ENCODE results near the gene GP1BA.

The GP1BA gene

GRCh38 chr17:4931963-4932362 is at the start of gene GP1BA:
Gene GP1BA, plus strand, starts transcription at chr17:4932277. Its CDS starts 328 bp downstream, at chr17:4932605.
- no peak for DNase-seq

- DNase-seq: no peak
Measured at GRCh38 chr17:4884489-4884888, 47.6 kb upstream of the GP1BA start.

- no peak for DNase-seq
Measured at GRCh38 chr17:4886830-4887229, 45.2 kb upstream of the GP1BA start.

GRCh38 chr17:4887581-4887980 is 44.5 kb upstream of the GP1BA start:
- no peak for DNase-seq

- DNase-seq: no peak
Measured at GRCh38 chr17:4891411-4892410, 40.4 kb upstream of the GP1BA start.

GRCh38 chr17:4892499-4893221 is 39.4 kb upstream of the GP1BA start:
- DNase-seq: no peak

GRCh38 chr17:4893272-4893671 is 38.8 kb upstream of the GP1BA start:
- DNase-seq: no peak

GRCh38 chr17:4893721-4894560 is 38.1 kb upstream of the GP1BA start:
- no peak for DNase-seq

- no peak for DNase-seq
Measured at GRCh38 chr17:4895121-4895520, 37.0 kb upstream of the GP1BA start.

- no peak for DNase-seq
Measured at GRCh38 chr17:4895657-4896331, 36.3 kb upstream of the GP1BA start.

- DNase-seq: no peak
Measured at GRCh38 chr17:4896332-4897197, 35.5 kb upstream of the GP1BA start.

GRCh38 chr17:4897198-4897687 is 34.8 kb upstream of the GP1BA start:
- no peak for DNase-seq

GRCh38 chr17:4897785-4898184 is 34.3 kb upstream of the GP1BA start:
- no peak for DNase-seq

GRCh38 chr17:4898351-4898750 is 33.7 kb upstream of the GP1BA start:
- no peak for DNase-seq

GRCh38 chr17:4898927-4899326 is 33.1 kb upstream of the GP1BA start:
- DNase-seq: no peak

GRCh38 chr17:4899341-4900230 is 32.5 kb upstream of the GP1BA start, which contains the start of gene C17orf107:
Gene C17orf107, plus strand, starts transcription at chr17:4899536. Its CDS starts 227 bp downstream, at chr17:4899763.
- peak; percentile 99 for DNase-seq

- DNase-seq: peak; percentile 75
Measured at GRCh38 chr17:4900231-4901107, 31.6 kb upstream of the GP1BA start.

GRCh38 chr17:4901108-4901647 is 30.9 kb upstream of the GP1BA start:
- DNase-seq: peak; percentile 66

All from activated CD8-positive, alpha-beta memory T cell treated with anti-CD3 and anti-CD28 coated beads for 24 hours (primary cell).